OCI-LY7 (cell line): ENCODE results near the gene RARB. TPM values are rescaled to one million over a fixed set of nuclear protein-coding genes. Genes with fewer than 3 reads are reported as not detected.

ENCODE experiments used
- BruUV-seq: library from RNA; stranded (reverse); fragments of 400-500 nt; replicated peaks from 2 replicates; lab custom pipeline; 2021; lab: Mats Ljungman, UMichigan
- CTCF ChIA-PET: fragments of 300-600 bp; sonication (Branson Sonifier 250); formaldehyde crosslinking; loops from one replicate; lab custom pipeline; 2022; ENCODE audit warnings: antibody characterized with exemption; ENCODE audit not compliant: unreplicated experiment; lab: Charles Lee
- POLR2A ChIA-PET: fragments of 300-600 bp; sonication (Branson Sonifier 250); formaldehyde crosslinking; loops from one replicate; lab custom pipeline; 2022; ENCODE audit warnings: antibody characterized with exemption; lab: Charles Lee
- DNase-seq: peaks from one replicate; pipeline ENCODE4 v3.0.0-alpha.2; 2015; ENCODE audit warnings: low spot score
- H2AFZ ChIP-seq: fragments of 200-600 bp; sonication (generic), shearing (Covaris generic); 2 replicates; pipeline ENCODE4 v1.6.1; 2014; ENCODE audit warnings: mild to moderate bottlenecking, antibody characterized with exemption, low read length, moderate library complexity
- H3K27ac ChIP-seq: fragments of 200-600 bp; sonication (generic); 2 replicates; pipeline ENCODE4 v1.5.1; 2014; ENCODE audit warnings: mixed run types, low read depth, mild to moderate bottlenecking, moderate library complexity, low read length, inconsistent platforms; ENCODE audit not compliant: poor library complexity, severe bottlenecking
- H3K36me3 ChIP-seq: fragments of 200-600 bp; sonication (generic); 2 replicates; pipeline ENCODE4 v1.6.1; 2014; ENCODE audit warnings: mild to moderate bottlenecking, antibody characterized with exemption, low read length, moderate library complexity, mixed read lengths; ENCODE audit not compliant: insufficient read depth
- H3K4me1 ChIP-seq: fragments of 200-600 bp; sonication (generic); 2 replicates; pipeline ENCODE4 v1.5.1; 2014; ENCODE audit warnings: mild to moderate bottlenecking, low read length; ENCODE audit not compliant: insufficient read depth, poor library complexity, severe bottlenecking
- H3K4me2 ChIP-seq: fragments of 200-600 bp; sonication (generic); 2 replicates; pipeline ENCODE4 v1.6.1; 2014; ENCODE audit warnings: mild to moderate bottlenecking, low read length
- H3K4me3 ChIP-seq: fragments of 200-600 bp; sonication (generic); 2 replicates; pipeline ENCODE4 v1.5.1; 2014; ENCODE audit warnings: mild to moderate bottlenecking, low read depth, low read length; ENCODE audit not compliant: poor library complexity, severe bottlenecking
- H3K79me2 ChIP-seq: fragments of 200-600 bp; sonication (generic); 2 replicates; pipeline ENCODE4 v1.6.1; 2016; ENCODE audit warnings: low read depth, mild to moderate bottlenecking, low read length, moderate library complexity, mixed read lengths; ENCODE audit not compliant: insufficient read depth
- H3K9me2 ChIP-seq: fragments of 200-600 bp; sonication (generic); 2 replicates; pipeline ENCODE4 v1.6.1; 2016; ENCODE audit warnings: mild to moderate bottlenecking, low read length, mixed read lengths; ENCODE audit not compliant: insufficient read depth
- H3K9me3 ChIP-seq: fragments of 200-600 bp; sonication (generic); 2 replicates; pipeline ENCODE4 v1.6.1; 2014; ENCODE audit warnings: mild to moderate bottlenecking, mixed run types, low read length, mixed read lengths
- H4K20me1 ChIP-seq: fragments of 200-600 bp; sonication (generic); 2 replicates; pipeline ENCODE4 v1.6.1; 2014; ENCODE audit warnings: mild to moderate bottlenecking, antibody characterized with exemption, low read length, moderate library complexity, mixed read lengths; ENCODE audit not compliant: insufficient read depth
- CTCF ChIP-seq: fragments of 200-600 bp; sonication (generic); conservative IDR thresholded peaks from 2 replicates; pipeline ENCODE4 v1.5.1; 2014; ENCODE audit warnings: mild to moderate bottlenecking, antibody characterized with exemption, low read length, moderate library complexity, mixed read lengths
- EZH2phosphoT487 ChIP-seq: fragments of 200-600 bp; sonication (generic); IDR thresholded peaks from 2 replicates; pipeline ENCODE4 v1.6.1; 2018; ENCODE audit warnings: low read depth, borderline replicate concordance, mild to moderate bottlenecking, mixed run types, antibody characterized with exemption, low read length, moderate library complexity, mixed read lengths
- intact Hi-C: fragments of 100-400 bp; cut with micrococcal nuclease; formaldehyde crosslinking; loops from one replicate; pipeline ENCODE4 v1.10.0; 2022; ENCODE audit not compliant: unreplicated experiment
- total RNA-seq, 2 experiments: library from RNA; depleted of rRNA in 1 of 2; stranded (reverse); fragments of >200 nt in 1 of 2; shearing (Covaris generic) in 1 of 2; gene quantifications; 2 replicates each; pipeline ENCODE4 v1.2.3, GENCODE V29; 2014 to 2022

Gene RARB
- total RNA-seq, 2 experiments from 2014 or later: not detected

- Histone ChIP-seq H3K4me3 (no peak overlapping the region), H4K20me1 (no peaks in the 10 kb centered on the region), H3K79me2 (no peaks in the 10 kb centered on the region), H3K27ac (no peak overlapping the region), H3K36me3 (no peaks in the 10 kb centered on the region), H3K9me2 (no peaks in the 10 kb centered on the region), H2AFZ (no peak overlapping the region), H3K4me2 (no peak overlapping the region), H3K9me3 (no peaks in the 10 kb centered on the region), H3K4me1 (no peaks in the 10 kb centered on the region)
- ChIA-PET POLR2A (no interaction called here), CTCF (no interaction called here)
- TF ChIP-seq CTCF (no peak), EZH2phosphoT487 (no peak)
- intact Hi-C loops: no loop called here
- no peak for DNase-seq
- BruUV-seq: no TSS peak
These were observed 7.9 kb upstream of the RARB start for GRCh38 chr3:25420147-25420546.

GRCh38 chr3:25420885-25421284 lies 7.2 kb upstream of the RARB start:
- no peaks in the 10 kb centered on the region for H3K4me1 ChIP-seq
- no peaks in the 10 kb centered on the region for H3K79me2 ChIP-seq
- ChIA-PET CTCF (no interaction called here), POLR2A (no interaction called here)
- H2AFZ ChIP-seq: no peak overlapping the region
- no peaks in the 10 kb centered on the region for H3K9me2 ChIP-seq
- H4K20me1 ChIP-seq: no peaks in the 10 kb centered on the region
- H3K4me2 ChIP-seq: no peak overlapping the region
- BruUV-seq: no TSS peak
- H3K4me3 ChIP-seq: no peak overlapping the region
- TF ChIP-seq CTCF (no peak), EZH2phosphoT487 (no peak)
- H3K27ac ChIP-seq: no peak overlapping the region
- no peaks in the 10 kb centered on the region for H3K36me3 ChIP-seq
- intact Hi-C loops: no loop called here
- no peak for DNase-seq
- H3K9me3 ChIP-seq: no peaks in the 10 kb centered on the region

DNA sequence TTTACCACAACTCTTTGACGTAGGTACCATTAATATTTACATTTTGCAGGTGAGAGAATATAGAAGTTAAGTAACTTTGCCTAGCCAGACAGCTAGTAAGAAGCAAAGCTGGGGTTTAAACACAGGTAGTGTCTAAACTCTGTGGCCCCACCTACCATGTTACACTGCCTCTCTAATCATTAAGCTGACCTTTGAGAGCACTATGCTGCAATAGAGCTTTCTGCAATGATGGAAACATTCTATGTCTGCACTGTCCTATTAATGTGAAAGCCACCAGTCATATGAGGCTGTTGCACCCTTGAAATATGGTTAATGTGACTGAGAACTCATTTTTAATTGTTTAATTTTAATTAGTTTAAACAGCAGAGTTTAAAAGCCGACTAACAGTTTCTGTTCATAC lies 6.3 kb upstream of the RARB start:
- Histone ChIP-seq H3K79me2 (no peaks in the 10 kb centered on the region), H3K27ac (no peak overlapping the region), H3K9me2 (no peaks in the 10 kb centered on the region), H2AFZ (no peak overlapping the region), H3K36me3 (no peaks in the 10 kb centered on the region), H3K4me1 (no peaks in the 10 kb centered on the region), H3K4me3 (no peak overlapping the region), H4K20me1 (no peaks in the 10 kb centered on the region), H3K4me2 (no peak overlapping the region), H3K9me3 (no peaks in the 10 kb centered on the region)
- ChIA-PET POLR2A (no interaction called here), CTCF (no interaction called here)
- intact Hi-C loops: no loop called here
- TF ChIP-seq CTCF (no peak), EZH2phosphoT487 (no peak)
- no TSS peak for BruUV-seq
- no peak for DNase-seq
